LNCaP clone FGC (cell line): ENCODE measurements around the gene FBXO28.

Experiments used
- DNase-seq: peaks from one replicate; pipeline ENCODE4 v3.0.0-alpha.2; 2011; ENCODE audit warnings: low read depth
- H3K4me3 ChIP-seq: 2 replicates; pipeline ENCODE4 v1.5.1; 2011; ENCODE audit warnings: mild to moderate bottlenecking, low read depth, low read length, control low read depth
- TF ChIP-seq, protein P1 (sequence below): IDR thresholded peaks from 2 replicates; pipeline ENCODE4 v1.5.1; 2012; ENCODE audit warnings: mild to moderate bottlenecking; ENCODE audit not compliant: control insufficient read depth, insufficient read depth; ENCODE audit errors: extremely low read depth

The FBXO28 gene

GRCh38 chr1:224162768-224163167, 48.9 kb downstream of the FBXO28 start:
- TF ChIP-seq, protein P1, sequence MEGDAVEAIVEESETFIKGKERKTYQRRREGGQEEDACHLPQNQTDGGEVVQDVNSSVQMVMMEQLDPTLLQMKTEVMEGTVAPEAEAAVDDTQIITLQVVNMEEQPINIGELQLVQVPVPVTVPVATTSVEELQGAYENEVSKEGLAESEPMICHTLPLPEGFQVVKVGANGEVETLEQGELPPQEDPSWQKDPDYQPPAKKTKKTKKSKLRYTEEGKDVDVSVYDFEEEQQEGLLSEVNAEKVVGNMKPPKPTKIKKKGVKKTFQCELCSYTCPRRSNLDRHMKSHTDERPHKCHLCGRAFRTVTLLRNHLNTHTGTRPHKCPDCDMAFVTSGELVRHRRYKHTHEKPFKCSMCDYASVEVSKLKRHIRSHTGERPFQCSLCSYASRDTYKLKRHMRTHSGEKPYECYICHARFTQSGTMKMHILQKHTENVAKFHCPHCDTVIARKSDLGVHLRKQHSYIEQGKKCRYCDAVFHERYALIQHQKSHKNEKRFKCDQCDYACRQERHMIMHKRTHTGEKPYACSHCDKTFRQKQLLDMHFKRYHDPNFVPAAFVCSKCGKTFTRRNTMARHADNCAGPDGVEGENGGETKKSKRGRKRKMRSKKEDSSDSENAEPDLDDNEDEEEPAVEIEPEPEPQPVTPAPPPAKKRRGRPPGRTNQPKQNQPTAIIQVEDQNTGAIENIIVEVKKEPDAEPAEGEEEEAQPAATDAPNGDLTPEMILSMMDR, result no peak
- no peak overlapping the region for H3K4me3 ChIP-seq
- DNase-seq, result no peak

- TF ChIP-seq, protein P1, result no peak
- no peak overlapping the region for H3K4me3 ChIP-seq
- DNase-seq, result no peak
These were observed 49.4 kb downstream of the FBXO28 start for GRCh38 chr1:224163311-224163710.

DNA sequence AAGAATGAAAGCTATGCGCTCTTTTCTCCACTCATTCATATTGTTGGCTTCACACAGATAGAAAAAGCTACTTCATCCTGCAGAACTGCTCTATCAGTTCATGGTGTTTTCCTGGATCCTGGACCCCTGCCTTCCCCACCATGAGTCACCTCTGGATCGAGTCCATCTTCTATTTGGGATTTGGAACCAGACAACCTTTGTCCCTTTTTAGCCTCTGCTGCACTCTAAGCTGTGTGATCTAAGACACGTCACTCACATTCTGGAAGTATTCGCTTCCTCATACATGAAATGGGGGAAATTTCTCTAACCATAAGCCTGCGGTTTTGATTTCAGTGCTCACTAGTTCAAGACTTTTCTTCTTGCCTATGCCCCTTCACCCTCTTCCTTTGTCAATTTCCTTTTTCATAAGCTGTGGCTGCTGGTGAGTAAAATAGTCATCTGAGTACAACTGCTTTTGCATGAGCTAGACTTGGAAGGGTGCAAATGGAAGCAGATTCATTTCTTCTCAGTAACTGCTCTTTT, 55.0 kb downstream of the FBXO28 start:
- no peak for DNase-seq
- TF ChIP-seq, protein P1, result no peak
- H3K4me3 ChIP-seq, result no peak overlapping the region

- TF ChIP-seq, protein P1, result no peak
- no peak for DNase-seq
- no peak overlapping the region for H3K4me3 ChIP-seq
These were observed 55.9 kb downstream of the FBXO28 start for GRCh38 chr1:224169718-224170270.

DNA sequence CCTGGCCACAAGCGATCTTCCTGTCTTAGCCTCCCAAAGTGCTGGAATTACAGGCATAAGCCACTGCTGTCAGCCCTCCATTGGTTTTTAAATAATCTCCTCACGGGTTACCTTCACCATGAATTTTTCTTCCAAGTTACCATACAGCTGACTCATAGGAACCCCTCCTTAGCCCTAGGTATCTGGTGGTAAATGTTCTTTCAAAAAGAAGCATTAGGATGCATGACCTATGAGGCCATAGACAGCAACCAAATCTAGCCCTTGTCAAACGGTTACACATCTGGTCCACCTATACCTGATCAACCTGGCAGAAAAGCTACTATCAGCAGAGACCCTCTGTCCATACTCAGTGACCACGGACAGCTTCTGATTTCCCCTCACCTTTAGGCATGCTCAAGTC, 56.4 kb downstream of the FBXO28 start:
- H3K4me3 ChIP-seq, result no peak overlapping the region
- TF ChIP-seq, protein P1, result no peak
- no peak for DNase-seq

GRCh38 chr1:224170748-224171478, 57.0 kb downstream of the FBXO28 start:
- TF ChIP-seq, protein P1, result peak; percentile 59
- DNase-seq, result no peak

More at GRCh38 chr1:224170748-224171478, 57.0 kb downstream of the FBXO28 start:
- H3K4me3 ChIP-seq, result no peak overlapping the region
